Heart left ventricle (tissue), 16 donors: Measurements from ENCODE around the gene BRF1. TPM values are rescaled to one million over a fixed set of nuclear protein-coding genes. Genes with fewer than 3 reads are reported as not detected.

Source experiments
- ATAC-seq, 4 donors: fragments of 200-7000 bp; cut with Tn5 transposase; one replicate each; pipeline ENCODE4 v1.9.1; 2020 to 2022; ENCODE audit warnings: moderate library complexity in 4 of 4, mild to moderate bottlenecking in 3 of 4, moderate number of reproducible peaks in 1 of 4
- DNase-seq, 5 donors: peaks; one replicate each; pipeline ENCODE4 v3.0.0-alpha.2; 2020
- H3K27ac ChIP-seq, 12 donors: fragments of 200-600 bp; sonication (generic) in 4 of 12; one replicate each; pipeline versions ENCODE4 v1.5.0 to v1.8.0; 2016 to 2022; ENCODE audit warnings: mild to moderate bottlenecking in 2 of 12
- H3K27me3 ChIP-seq, 9 donors: fragments of 200-600 bp; sonication (generic) in 2 of 9; one replicate each; pipeline versions ENCODE4 v1.5.1 to v1.8.0; 2016 to 2022; ENCODE audit warnings: mild to moderate bottlenecking in 3 of 9
- H3K36me3 ChIP-seq, 9 donors: fragments of 200-600 bp; sonication (generic) in 2 of 9; one replicate each; pipeline versions ENCODE4 v1.5.0 to v1.8.0; 2018 to 2022; ENCODE audit warnings: mild to moderate bottlenecking in 2 of 9
- H3K4me1 ChIP-seq, 12 donors: fragments of 200-600 bp; sonication (generic) in 4 of 12; one replicate each; pipeline versions ENCODE4 v1.5.0 to v1.8.0; 2016 to 2022; ENCODE audit warnings: mild to moderate bottlenecking in 3 of 12
- H3K4me3 ChIP-seq, 12 donors: fragments of 200-600 bp; sonication (generic) in 4 of 12; one replicate each; pipeline versions ENCODE4 v1.5.0 to v1.8.0; 2017 to 2022; ENCODE audit warnings: mild to moderate bottlenecking in 9 of 12, moderate library complexity in 4 of 12
- H3K9me3 ChIP-seq, 12 donors: fragments of 200-600 bp; sonication (generic) in 4 of 12; one replicate each; pipeline versions ENCODE4 v1.5.0 to v1.8.0; 2016 to 2022; ENCODE audit warnings: mild to moderate bottlenecking in 1 of 12
- CTCF ChIP-seq, 12 donors: fragments of 200-600 bp; sonication (generic) in 4 of 12; IDR thresholded peaks; one replicate each; pipeline versions ENCODE4 v1.5.0 to v1.8.0; 2018 to 2022; ENCODE audit warnings: antibody characterized with exemption in 12 of 12, mild to moderate bottlenecking in 5 of 12
- POLR2A ChIP-seq, 2 donors: fragments of 450-650 bp; IDR thresholded peaks; one replicate each; pipeline ENCODE4 v1.6.1; 2017; ENCODE audit warnings: antibody characterized with exemption in 2 of 2, mild to moderate bottlenecking in 2 of 2, moderate library complexity in 2 of 2
- WGBS, 4 donors: extraction: QIAGEN DNeasy Blood & Tissue Kit in 2 of 4; methylation state at CpG; one replicate each; pipeline versions ENCODE4 v1.1.5 to v1.1.7; 2013 to 2018; 5-methylcytosine and 5-hydroxymethylcytosine counted together
- intact Hi-C, 10 donors: fragments of 100-400 bp; cut with DNase I; formaldehyde crosslinking; loops; one replicate each; pipeline versions ENCODE4 v1.11.1 to v1.14.2; 2022
- polyA plus RNA-seq, 2 donors: library from polyadenylated mRNA; stranded (reverse); fragments of 200-250 nt; gene quantifications; one replicate each; pipeline ENCODE4 v1.2.3, GENCODE V29; 2013
- total RNA-seq, 9 donors: library from RNA; depleted of rRNA in 2 of 9; stranded (reverse); fragments of >200 nt in 2 of 9; fragmentation: NEBNext Ultra II Directional in 3 of 9; extraction: Animal tissue kit (Norgen Biotek cat#: 25700) in 3 of 9; gene quantifications; one replicate each; pipeline versions ENCODE4 v1.1.0 to v1.2.4, GENCODE V29; 2016 to 2023
- donor health status: ischemic (EF 13 %, LVEDD 7.1; RV severe dilation, severe dysfunction).
- donor health status: healthy with polysubstance abuse.
- donor health status: DM: no; HTN: yes; CAD: no.
- donor health status: DM: no; HTN: no; CAD: no.
- donor health status: ischemic (EF 25% LVEDD 6.9; RV normal size, moderate dysfunction).
- donor health status: ischemic (EF 25% LVEDD 5.7; RV mildly dilated, moderate dysfunction).
- donor health status: healthy.
- donor health status: DM: yes; HTN: yes; CAD: no.
- donor health status: ischemic (EF 35%, LVEDD 5.7; RV mildly dilated, moderate dysfunction).
- donor health status: nonischemic (EF 11% LVEDD 7.7; RV severe dilation, severe dysfunction).
- donor health status: DM: yes; HTN: yes; CAD: no.
- donor health status: PGD.
- donor health status: ischemic (EF 29% LVEDD 5.4; RV normal size, mild dysfunction).
- donor health status: nonischemic (EF 23%, LVEDD 6.1; RV moderate dilation, normal function).

BRF1 gene
- total and polyA plus RNA-seq, 11 donors: 13.3 to 25.3 (median 18.7) TPM

GRCh38 chr14:105168979-105169507 is 131.8 kb downstream of the BRF1 start:
- H3K27ac ChIP-seq: peak overlapping the region in 10 of 12 donors; percentile 39 to 82 (median 68)
- intact Hi-C loops: loop anchor here in 6 of 10 donors (2.0 to 10.0 kb wide), 4 partner anchors 28 to 77 kb away; no protein-coding TSS in a partner anchor
- peak in 4 of 5 donors; percentile 59 to 78 (median 66) for DNase-seq
- 20 to 42% (median 23%) methylated on average over 24 to 54 of the region's 54 CpGs; no CpG with 5 or more reads in 1 of the 4 donors for WGBS, 4 donors
- H3K27me3 ChIP-seq: peaks cover 0 to 36% (median 0%) of the 10 kb centered on the region in 9 donors
- TF ChIP-seq POLR2A (IDR thresholded peaks at IDR 0.05) (no peak), CTCF (IDR thresholded peaks at IDR 0.05) (peak in 11 of 12 donors; percentile 40 to 73 (median 51))
- peak in 3 of 4 donors; percentile 11 to 24 (median 23) for ATAC-seq
- H3K4me3 ChIP-seq: peak overlapping the region in 11 of 12 donors; percentile 7 to 70 (median 46)
- H3K4me1 ChIP-seq: peaks cover 14 to 59% (median 38%) of the 10 kb centered on the region in 12 donors
- H3K9me3 ChIP-seq: no peaks in the 10 kb centered on the region
- no peaks in the 10 kb centered on the region for H3K36me3 ChIP-seq

DNA sequence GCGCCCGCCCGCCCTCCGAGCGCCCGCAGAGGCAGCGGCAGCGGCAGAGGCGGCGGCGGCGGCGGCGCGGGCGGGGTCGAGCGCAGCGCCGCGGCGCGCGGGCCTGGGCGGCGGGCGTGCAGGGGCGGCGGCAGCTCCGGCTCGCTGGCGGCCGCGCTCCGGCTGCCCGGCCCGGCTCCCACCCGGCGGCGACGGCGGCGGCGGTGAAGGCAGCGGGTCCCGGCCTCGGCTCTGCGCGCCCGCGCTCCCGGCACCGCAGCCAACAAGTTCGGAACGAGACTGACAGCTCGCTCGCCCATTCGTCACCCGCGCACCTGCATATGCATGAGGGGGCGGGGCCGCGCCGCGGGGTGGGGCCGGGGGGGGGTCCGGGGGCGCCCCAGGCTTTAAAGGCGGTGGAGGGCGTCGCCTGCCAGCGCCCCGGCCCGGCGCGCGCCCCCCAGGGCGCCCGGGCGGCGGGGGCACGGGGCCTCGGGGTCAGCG is 132.3 kb downstream of the BRF1 start, which contains the start of gene JAG2:
JAG2 (minus strand) TSS at position 281 of the 483 bp plus-strand sequence. CDS start 356 bp downstream, outside the sequence.
- TF ChIP-seq CTCF (IDR thresholded peaks at IDR 0.05) (no peak), POLR2A (IDR thresholded peaks at IDR 0.05) (no peak)
- 0 to 1% (median 1%) methylated on average over 12 to 84 of the region's 84 CpGs; no CpG with 5 or more reads in 1 of the 4 donors for WGBS, 4 donors
- H3K4me3 ChIP-seq: peak within 1 kb of the TSS; percentile 39 to 74 (median 58)
- ATAC-seq: peak in 2 of 4 donors; percentile 39 to 42
- H3K27ac ChIP-seq: peak within 1 kb of the TSS in 10 of 12 donors; percentile 39 to 82 (median 72)
- H3K9me3 ChIP-seq: no peaks in the 10 kb centered on the region
- DNase-seq: peak; percentile 72 to 85 (median 76)
- intact Hi-C loops: loop anchor here in 6 of 10 donors (2.0 to 10.0 kb wide), 4 partner anchors 28 to 76 kb away; no protein-coding TSS in a partner anchor
- H3K36me3 ChIP-seq: no peaks in the 10 kb centered on the region
- H3K4me1 ChIP-seq: peaks cover 14 to 59% (median 38%) of the 10 kb centered on the region in 12 donors
- peaks cover 0 to 36% (median 0%) of the 10 kb centered on the region in 9 donors for H3K27me3 ChIP-seq

DNA sequence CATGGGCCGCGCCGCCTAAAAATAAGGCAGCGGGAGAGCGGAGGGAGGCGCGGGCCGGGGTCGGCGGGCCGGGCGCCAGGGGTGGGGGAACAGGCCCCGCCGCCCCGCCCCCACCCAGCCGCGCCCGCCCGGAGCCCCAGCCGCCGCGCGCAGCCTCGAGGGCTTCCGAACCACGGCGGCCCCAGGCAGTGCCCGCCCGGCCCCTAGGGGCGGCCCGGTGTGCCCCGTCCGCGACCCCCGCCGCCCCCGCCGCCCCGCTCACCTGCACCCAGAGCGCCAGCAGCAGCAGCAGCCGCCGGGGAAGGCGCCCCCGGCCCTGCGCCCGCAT is 132.7 kb downstream of the BRF1 start:
- no peak for DNase-seq
- peaks cover 14 to 59% (median 38%) of the 10 kb centered on the region in 12 donors for H3K4me1 ChIP-seq
- H3K27me3 ChIP-seq: peaks cover 0 to 36% (median 0%) of the 10 kb centered on the region in 9 donors
- no peak for ATAC-seq
- intact Hi-C loops: loop anchor here in 6 of 10 donors (2.0 to 10.0 kb wide), 4 partner anchors 29 to 76 kb away; no protein-coding TSS in a partner anchor
- TF ChIP-seq POLR2A (IDR thresholded peaks at IDR 0.05) (no peak), CTCF (IDR thresholded peaks at IDR 0.05) (no peak)
- H3K27ac ChIP-seq: peak overlapping the region in 8 of 12 donors; percentile 49 to 76 (median 64)
- 0 to 1% methylated on average over 44 to 46 of the region's 46 CpGs; no CpG with 5 or more reads in 2 of the 4 donors for WGBS, 4 donors
- peak overlapping the region; percentile 39 to 74 (median 58) for H3K4me3 ChIP-seq
- H3K9me3 ChIP-seq: no peaks in the 10 kb centered on the region
- H3K36me3 ChIP-seq: no peaks in the 10 kb centered on the region
